Kidney tubule cell (primary cell): Measurements from ENCODE around the gene CORO1C.
"Not testable (repeated sequence)": the region's sequence is repeated elsewhere in the genome, so short reads cannot be mapped to it uniquely, and the experiment has no call there.

Experiments used
- DNase-seq: peaks from one replicate; pipeline ENCODE4 v3.0.0-alpha.2; 2018; ENCODE audit warnings: low spot score

CORO1C gene

DNA sequence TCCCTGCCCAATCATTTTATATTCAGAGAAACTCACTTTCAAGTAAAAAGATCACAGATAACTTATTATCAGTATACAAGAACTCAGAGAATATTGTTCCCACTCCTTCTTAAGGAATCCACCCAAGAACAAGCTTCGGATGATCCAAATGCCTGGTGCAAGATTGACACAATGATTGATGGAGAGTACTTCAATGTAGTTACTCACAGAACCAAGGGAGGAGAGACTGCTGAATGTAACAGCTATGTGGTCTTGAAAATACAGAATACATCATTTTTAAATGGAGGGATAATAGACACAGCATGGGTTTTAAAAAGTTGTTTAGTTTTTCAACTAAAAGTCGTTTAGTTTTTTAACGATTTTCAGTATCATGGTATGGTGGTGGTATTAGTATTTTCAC lies 59.3 kb downstream of the CORO1C start:
- no peak for DNase-seq

DNA sequence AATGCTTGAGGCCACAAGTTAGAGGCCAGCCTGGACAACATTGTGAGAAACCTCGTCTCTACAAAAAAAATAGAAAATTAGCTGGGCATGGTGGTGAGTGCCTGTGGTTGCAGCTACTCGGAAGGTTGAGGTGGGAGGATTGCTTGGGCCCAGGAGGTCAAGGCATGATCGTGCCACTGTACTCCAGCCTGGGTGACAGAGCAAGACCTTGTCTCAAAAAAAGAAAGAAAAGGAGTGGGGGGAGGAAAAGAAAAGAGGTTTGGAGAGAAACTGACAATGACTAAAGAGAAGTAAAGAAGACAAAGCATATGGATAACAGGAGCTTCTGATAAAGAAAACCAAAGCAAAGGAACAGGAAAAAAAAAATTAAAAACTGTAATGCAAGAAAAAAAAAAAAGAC lies 60.2 kb downstream of the CORO1C start:
- no peak for DNase-seq

DNA sequence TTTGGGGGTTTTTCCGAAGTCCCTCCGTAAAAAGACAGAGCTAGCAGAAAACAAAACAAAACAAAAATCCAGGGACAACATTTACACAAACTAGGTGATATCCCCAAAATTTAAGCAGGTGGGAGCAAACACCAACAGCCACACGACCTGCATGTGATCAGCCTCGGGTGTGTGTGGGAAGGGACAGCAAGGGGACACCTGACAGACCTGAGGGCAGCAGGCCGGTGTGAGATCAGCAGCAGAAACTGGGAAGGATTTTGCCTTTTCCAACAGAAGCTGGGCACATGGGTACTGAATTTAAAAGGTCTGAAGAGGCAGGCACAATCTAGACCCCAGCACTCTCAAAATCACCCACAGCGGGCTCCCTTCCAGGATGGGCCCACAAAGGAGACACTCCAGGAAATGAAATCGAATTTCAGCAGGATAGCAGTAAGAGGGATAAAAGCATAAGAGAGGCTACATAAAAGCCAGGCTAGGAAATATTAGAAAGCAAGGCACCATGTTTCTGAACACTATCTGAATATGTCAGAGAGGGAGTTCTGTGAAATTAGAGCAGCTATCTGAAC lies 61.2 kb downstream of the CORO1C start:
- DNase-seq, result no peak

DNA sequence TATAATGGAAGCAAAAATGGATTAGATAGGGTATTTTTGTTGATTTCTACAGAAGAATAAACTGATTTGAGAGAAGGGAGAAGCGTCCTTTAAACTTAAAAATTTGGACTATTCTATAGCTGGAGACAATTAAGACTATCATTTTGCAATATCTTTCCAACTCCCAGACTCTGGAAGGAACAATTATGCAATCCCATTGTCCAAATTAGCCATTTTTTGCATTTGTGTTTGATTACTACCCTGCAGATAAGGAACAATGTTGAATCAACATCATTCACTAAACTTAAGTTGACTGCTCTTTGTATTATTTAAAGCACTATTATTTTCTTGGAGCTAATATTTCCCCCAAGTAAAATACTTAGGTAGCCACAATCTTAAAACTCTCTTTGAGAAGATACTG lies 62.8 kb downstream of the CORO1C start:
- DNase-seq, result no peak

DNA sequence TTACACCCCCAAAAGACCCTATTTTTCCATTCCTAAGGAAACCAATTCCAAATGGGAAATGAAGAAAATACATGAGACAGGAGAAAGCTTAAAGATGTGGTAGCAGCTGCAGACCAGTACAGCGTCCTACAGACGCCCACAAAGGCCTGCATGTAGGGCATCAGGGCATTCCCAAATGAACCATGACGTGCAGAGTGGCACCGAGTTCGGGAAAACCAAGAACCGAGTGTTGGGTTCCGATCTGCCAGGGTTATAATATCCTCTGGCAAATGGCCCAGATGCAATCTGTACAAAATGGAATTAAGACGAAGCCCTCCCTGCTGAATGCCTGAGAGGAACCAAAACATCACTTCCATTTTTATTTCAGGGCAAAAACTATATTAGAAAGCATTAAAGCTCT lies 63.3 kb downstream of the CORO1C start:
- no peak for DNase-seq

- DNase-seq, result no peak
Measured at GRCh38 chr12:108667349-108667748, 64.0 kb downstream of the CORO1C start.

GRCh38 chr12:108666401-108666881 lies 64.9 kb downstream of the CORO1C start:
- no peak for DNase-seq

- DNase-seq, result no peak
Measured at GRCh38 chr12:108665608-108666202, 65.6 kb downstream of the CORO1C start.

DNA sequence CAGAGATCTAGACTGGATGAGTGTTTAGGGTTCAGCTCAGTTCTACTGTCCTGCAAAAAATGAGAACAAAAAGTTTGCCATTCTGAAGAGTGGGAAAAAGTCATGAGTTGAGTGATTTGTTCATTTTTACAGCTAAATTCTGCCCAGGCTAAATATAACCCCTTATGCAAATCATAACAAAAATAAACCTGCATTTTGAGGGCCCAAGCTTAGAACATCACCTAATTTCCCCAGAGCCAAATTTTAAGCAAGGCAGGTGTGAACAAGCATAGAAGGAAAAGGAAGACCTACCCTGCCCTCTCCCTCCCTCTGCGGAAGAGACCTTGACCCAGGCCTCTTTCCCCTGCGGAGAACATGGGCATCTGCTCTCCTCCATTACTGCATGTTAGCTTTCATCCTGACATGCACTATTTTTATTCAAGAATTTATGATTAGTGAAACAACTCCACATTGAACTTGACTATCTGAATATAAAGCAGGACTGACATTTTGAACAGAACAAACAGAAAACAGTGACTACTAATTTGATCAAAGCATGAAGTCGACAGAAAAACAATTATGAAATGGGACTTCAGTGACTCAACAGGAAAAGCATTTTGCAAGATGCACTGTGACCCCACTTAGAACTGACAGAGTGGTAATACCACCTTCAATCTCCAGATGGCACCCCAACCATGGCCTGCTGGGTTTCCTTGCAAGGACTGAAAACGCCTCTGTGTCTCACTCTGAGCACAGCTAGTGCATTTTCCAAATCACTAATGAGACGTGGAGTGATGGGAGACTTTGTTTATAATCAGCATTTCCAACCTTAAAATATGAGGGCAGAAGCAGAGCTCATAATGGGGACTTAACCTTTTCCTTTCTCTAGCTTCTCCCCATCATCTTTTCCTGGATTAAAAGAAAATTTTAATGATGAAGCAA lies 66.7 kb downstream of the CORO1C start:
- peak; percentile 90 for DNase-seq

DNA sequence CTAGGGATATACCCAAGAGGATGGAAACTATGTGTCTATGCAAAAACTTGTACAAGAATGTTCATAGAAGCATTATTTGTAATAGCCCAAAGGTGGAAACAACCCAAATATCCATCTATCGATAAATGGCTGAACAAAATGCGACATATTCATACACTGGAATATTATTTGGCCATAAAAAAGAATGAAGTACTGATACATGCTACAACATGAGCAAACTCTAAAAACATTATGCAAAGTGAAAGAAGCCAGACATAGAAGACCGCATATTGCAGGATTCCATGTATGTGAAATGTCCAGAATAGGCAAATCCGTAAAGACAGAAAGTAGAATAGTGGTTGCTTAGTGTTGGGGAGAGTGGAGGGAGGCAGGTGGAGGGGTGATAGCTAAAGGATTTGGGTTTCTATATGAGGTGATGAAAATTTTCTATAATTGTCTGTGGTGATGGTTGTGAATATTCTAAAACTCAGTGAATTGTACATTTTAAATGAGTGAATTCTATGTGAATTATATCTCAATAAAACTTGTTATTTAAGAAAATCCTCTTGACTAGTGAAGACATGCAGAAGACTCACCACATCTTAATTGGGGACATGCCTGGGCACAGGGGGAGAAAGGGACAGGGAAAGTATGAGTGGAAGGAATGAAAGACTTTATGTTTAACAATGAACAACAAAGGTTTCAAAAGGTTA lies 67.8 kb downstream of the CORO1C start:
- no peak for DNase-seq

DNA sequence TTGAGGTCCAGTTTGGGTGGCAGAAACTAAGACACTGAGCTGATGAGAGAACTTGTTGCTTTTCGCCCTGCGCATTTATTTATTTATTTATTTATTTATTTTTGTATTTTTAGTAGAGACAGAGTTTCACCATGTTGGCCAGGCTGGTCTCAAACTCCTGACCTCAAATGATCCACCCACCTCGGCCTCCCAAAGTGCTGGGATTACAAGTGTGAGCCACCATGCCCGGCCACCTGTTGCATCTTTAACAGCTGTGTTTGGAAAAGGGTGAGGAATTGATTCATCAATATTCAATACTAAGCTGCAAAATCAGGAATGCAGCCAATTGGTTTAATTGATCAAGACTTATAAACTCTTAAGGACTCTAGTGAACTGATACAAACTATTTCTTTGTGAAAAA lies 73.2 kb downstream of the CORO1C start:
- DNase-seq, result not testable (repeated sequence)

GRCh38 chr12:108657130-108657745 lies 74.1 kb downstream of the CORO1C start:
- DNase-seq, result no peak

- DNase-seq, result not testable (repeated sequence)
Measured at GRCh38 chr12:108656247-108656646, 75.1 kb downstream of the CORO1C start.

DNA sequence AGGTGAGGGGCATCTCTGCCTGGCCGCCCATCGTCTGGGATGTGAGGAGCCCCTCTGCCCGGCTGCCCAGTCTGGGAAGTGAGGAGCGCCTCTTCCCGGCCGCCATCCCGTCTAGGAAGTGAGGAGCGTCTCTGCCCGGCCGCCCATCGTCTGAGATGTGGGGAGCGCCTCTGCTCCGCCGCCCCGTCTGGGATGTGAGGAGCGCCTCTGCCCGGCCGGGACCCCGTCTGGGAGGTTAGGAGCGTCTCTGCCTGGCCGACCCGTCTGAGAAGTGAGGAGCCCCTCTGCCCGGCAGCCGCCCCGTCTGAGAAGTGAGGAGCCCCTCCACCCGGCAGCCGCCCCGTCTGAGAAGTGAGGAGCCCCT lies 75.5 kb downstream of the CORO1C start:
- DNase-seq, result not testable (repeated sequence)

DNA sequence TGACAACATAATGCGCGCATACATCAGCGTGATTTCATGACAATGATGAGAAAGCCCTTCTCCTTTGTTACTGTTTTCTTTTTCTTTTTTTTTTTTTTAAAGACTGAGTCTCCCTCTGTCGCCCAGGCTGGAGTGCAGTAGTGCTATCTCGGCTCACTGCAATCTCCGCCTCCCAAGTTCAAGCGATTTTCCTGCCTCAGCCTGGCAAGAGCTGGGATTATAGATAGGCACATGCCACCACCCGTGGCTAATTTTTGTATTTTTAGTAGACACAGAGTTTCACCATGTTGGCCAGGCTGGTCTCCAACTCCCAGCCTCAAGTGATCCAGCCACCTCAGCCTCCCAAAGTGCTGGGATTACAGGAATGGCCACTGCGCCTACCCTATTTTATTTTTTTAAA lies 76.7 kb downstream of the CORO1C start:
- DNase-seq, result not testable (repeated sequence)

DNA sequence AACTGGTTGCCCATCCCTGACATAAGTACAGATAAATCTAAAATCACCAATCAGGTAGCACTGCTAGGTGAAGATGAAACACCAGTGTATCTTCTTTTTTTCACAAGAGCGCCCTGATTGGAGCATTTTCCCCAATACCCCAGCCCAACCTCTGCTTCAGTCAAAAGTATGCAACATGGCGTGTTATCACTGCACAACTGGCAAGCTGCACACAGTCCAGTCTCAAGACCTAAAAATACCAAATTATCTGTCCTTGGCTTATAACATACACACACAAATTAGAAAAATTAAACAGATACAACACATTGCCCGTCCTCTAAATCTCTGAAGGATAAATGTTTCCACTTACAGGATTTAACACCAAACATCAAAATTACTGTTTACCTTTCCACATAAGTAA lies 77.4 kb downstream of the CORO1C start:
- DNase-seq, result no peak

DNA sequence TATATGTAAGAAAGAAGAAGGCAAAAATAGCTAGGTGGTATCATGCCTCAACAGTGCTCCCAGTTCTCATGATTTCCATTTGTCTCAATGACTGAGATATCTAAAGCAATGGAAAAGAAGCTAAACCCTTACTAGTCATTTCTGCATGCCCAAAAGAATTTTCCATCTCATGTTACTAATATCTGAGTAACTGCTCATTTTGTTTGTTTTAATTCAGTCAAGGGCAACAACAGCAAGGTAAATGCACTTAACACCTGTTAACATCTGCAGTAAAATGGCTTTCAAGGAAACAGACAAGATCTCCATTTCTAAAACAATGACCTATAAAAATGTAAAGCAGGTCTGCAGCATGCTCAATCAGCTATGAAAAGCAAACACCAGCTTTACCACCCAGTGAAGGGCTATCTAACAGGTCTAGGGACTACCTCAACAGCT lies 78.2 kb downstream of the CORO1C start:
- DNase-seq, result no peak

DNA sequence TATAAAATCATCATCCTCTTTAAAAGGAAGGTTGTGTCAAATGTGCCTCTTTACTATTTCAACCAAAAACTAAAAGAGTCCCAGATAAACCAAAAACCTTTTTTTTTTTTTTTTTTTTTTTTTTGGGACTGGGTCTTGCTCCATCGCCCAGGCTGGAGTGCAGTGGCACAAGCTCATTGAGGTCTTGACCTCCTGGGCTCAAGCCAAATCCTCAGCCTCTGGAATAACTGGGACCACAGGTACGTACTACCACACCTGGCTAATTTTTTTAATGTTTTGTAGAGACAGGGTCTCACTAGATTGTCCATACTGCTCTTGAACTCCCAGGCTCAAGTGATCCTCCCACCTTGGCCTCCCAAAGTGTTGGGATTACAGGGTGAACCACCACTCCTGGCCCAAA lies 81.2 kb downstream of the CORO1C start:
- DNase-seq, result peak; percentile 50

- DNase-seq, result peak; percentile 88
Measured at GRCh38 chr12:108649669-108650068, 81.6 kb downstream of the CORO1C start.

DNA sequence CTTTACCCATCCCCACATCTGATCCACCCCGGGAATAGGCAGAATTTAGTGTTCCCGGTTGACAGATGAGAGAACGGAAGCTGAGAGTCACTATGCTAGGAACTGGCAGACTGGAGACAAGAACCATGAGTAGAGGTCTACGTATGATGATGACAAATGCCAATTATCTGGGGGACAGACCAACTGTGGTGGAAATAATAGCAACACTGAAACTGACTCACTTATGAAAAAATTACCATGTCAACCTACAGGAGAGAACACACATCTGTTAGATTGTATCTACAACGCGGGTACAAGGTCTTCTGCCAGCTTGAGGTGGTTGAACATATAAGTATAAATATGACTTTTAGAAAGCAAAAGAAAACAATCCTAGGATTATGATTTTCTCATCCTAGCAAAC lies 82.2 kb downstream of the CORO1C start:
- DNase-seq, result no peak

GRCh38 chr12:108648371-108648770 lies 82.9 kb downstream of the CORO1C start:
- no peak for DNase-seq
